VCaP (cell line): ENCODE data around the gene LLGL2.
A peak's percentile ranks its signal among the peaks of the same experiment; 100 is the strongest.
"Not testable (repeated sequence)": the region's sequence is repeated elsewhere in the genome, so short reads cannot be mapped to it uniquely, and the experiment has no call there.

Source experiments
- H3K27ac ChIP-seq: fragments of 450-650 bp; 2 replicates; pipeline ENCODE4 v1.5.1; 2017
- CTCF ChIP-seq: fragments of 450-650 bp; conservative IDR thresholded peaks from 2 replicates; pipeline ENCODE4 v1.5.1; 2017; ENCODE audit warnings: mild to moderate bottlenecking, moderate library complexity

LLGL2 gene

GRCh38 chr17:75575197-75575596 is 49.7 kb downstream of the LLGL2 start:
- TF ChIP-seq CTCF, result no peak
- no peak overlapping the region for H3K27ac ChIP-seq

DNA sequence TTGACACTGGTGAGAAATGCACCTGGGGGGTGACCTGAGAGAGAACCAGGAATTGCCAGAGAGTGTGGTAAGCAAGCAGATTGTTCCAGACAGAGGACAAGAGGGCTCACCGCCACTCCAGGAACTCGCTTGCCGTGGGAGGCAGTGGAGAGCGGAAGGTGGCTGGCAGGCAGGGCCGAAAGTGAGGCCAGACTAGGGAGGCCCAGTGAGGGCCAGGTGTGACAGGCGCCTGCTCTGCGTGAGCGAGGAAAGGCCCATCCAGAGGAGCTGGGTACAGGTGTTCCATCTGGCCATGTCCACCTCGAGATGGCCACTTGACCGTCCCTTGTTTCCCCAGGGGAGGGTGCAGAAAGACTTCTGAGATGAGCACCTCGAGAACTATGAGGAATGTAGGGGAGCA is 50.2 kb downstream of the LLGL2 start:
- no peak overlapping the region for H3K27ac ChIP-seq
- no peak for TF ChIP-seq CTCF

DNA sequence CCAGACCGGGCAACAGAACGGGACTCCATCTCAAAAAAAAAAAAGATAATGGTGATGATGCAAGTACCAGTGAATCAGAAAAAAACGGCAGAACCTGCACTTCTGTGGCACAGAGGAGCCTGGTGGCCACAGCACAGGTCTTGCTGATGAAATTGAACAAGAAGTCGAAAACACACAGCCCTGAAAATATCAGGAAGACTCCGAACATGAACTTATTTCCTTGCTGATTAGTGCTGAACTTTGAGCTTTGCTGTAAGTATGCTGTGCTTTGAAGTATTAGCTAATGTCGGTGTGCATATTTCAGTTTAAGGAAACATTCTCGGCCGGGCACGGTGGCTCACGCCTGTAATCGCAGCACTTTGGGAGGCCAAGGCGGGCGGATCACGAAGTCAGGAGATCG is 51.2 kb downstream of the LLGL2 start:
- H3K27ac ChIP-seq, result no peak overlapping the region
- no peak for TF ChIP-seq CTCF

DNA sequence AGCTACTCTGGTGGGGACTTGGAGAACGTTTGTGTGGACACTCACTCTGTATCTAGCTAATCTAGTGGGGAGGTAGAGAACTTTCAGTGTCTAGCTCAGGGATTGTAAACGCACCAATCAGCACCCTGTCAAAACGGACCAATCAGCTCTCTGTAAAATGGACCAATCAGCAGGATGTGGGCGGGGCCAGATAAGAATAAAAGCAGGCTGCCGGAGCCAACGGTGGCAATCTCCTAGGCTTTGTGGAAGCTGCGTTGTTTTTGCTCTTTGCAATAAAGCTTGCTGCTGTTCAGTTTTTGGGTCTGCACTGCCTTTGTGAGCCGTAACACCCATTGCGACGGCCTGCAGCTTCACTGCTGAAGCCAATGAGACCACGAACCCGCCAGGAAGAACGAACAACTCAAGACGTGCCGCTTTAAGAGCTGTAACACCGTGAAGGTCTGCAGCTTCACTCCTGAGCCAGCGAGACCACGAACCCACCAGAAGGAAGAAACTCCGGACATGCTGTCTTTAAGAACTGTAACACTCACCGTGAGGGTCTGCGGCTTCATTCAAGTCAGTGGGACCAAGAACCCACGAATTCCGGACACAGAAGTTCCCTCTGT is 55.7 kb downstream of the LLGL2 start:
- H3K27ac ChIP-seq, result not testable (repeated sequence)

DNA sequence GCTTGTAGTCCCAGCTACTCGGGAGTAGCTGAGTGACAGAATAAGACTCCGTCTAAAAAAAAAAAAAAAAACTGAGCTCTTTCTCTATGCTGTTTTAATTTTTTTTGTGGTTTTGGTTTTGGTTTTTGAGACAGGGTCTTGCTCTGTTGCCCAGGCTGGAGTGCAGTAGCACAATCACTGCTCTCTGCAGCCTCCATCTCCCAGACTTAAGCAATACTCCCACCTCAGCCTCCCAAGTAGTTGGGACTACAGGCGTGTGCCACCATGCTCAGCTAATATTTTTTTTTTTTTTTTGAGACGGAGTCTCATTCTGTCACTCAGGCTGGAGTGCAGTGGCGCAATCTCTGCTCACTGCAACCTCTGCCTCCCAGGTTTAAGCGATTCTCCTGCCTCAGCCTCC is 57.7 kb downstream of the LLGL2 start:
- H3K27ac ChIP-seq, result not testable (repeated sequence)

- no peak overlapping the region for H3K27ac ChIP-seq
- TF ChIP-seq CTCF, result no peak
Observed at GRCh38 chr17:75584849-75585175, 59.3 kb downstream of the LLGL2 start.

DNA sequence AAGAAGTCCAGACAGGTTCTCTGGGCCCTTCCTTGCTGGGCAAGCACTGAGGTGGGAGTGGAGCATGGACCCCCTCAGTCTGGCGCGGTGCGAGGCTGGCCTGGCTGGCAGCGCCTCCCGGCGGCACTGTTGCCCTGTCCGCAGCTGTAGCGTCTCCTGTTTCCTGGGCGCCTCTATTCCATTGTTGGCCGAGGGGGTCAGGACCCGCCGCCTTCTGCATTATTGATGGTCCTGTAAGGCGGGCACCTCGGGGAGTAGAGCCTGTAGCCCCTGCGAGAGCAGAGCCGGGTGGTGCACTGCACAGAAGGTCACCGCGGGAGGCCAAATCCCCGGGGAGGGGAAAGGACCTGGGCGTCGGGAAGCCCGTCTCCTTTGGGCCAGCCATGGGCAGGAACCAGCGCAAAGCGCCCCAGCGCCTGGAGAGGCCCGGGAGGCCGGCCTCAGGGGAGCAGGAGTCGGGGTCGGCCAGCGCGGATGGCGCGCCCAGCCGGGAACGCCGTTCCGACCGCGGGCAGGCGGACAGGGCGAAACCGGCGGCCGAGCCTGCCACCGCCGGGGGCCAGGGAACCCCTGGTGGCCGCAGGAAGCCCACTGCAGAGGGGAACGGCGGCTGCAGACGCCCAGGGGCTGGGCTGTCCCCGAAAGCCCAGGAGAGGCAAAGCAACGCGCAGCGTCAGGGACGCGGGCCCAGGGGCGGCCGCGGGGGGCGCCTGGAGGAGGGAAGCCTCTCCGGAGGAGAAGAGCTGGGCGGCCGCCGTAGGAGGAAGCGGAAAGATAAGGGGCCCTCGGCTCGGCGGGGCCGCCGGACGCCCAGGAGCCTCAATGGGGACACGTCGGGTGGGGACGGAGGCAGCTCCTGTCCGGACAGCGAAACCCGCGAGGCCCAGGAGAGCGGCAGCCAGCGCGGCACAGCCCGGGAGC is 62.4 kb downstream of the LLGL2 start, which contains the start of gene MYO15B:
MYO15B (plus strand) TSS at position 126 of the 921 bp plus-strand sequence; CDS start at position 384, 258 bp downstream.
- H3K27ac ChIP-seq, result peak within 1 kb of the TSS; percentile 72
- TF ChIP-seq CTCF, result no peak

GRCh38 chr17:75588596-75589011 is 63.1 kb downstream of the LLGL2 start:
- no peak for TF ChIP-seq CTCF
- peak overlapping the region; percentile 72 for H3K27ac ChIP-seq
